Cardiac fibroblast (primary cell): ENCODE measurements around the gene ALLC.
"Not testable (repeated sequence)": the region's sequence is repeated elsewhere in the genome, so short reads cannot be mapped to it uniquely, and the experiment has no call there.

Experiments used
- DNase-seq, 2 donors: peaks; one replicate each; pipeline versions ENCODE4 v3.0.0 to v3.0.0-alpha.2; 2010; ENCODE audit warnings: low read depth in 2 of 2
- H3K4me3 ChIP-seq, 2 donors: replicated peaks in 1 of 2; 1 replicate in 1 of 2; 2 replicates in 1 of 2; pipeline ENCODE4 v1.5.1; 2011; ENCODE audit warnings: low read depth in 2 of 2, low read length in 2 of 2, mild to moderate bottlenecking in 2 of 2, moderate library complexity in 1 of 2
- CTCF ChIP-seq: IDR thresholded peaks from one replicate; pipeline ENCODE4 v1.5.1; 2011; ENCODE audit warnings: low read depth, mild to moderate bottlenecking, low read length, inconsistent platforms

Gene ALLC

GRCh38 chr2:3659447-3660432 is 1.7 kb downstream of the ALLC start:
- no peak for TF ChIP-seq CTCF
- DNase-seq, result peak; percentile 11 to 15
- H3K4me3 ChIP-seq, result no peak overlapping the region

- H3K4me3 ChIP-seq, DNase-seq: not testable (repeated sequence)
These were observed 2.6 kb downstream of the ALLC start for GRCh38 chr2:3660640-3661039.

- no peak overlapping the region for H3K4me3 ChIP-seq
- DNase-seq, result no peak
- no peak for TF ChIP-seq CTCF
These were observed 3.2 kb downstream of the ALLC start for GRCh38 chr2:3661149-3661660.

- no peak overlapping the region for H3K4me3 ChIP-seq
- TF ChIP-seq CTCF, result peak; percentile 13
- DNase-seq, result no peak
These were observed 4.2 kb downstream of the ALLC start for GRCh38 chr2:3662239-3662638.

- DNase-seq, result no peak
- TF ChIP-seq CTCF, result no peak
- H3K4me3 ChIP-seq, result no peak overlapping the region
These were observed 6.1 kb downstream of the ALLC start for GRCh38 chr2:3664118-3664517.

- DNase-seq, result no peak
- H3K4me3 ChIP-seq, result no peak overlapping the region
- no peak for TF ChIP-seq CTCF
These were observed 6.9 kb downstream of the ALLC start for GRCh38 chr2:3664925-3665324.

- TF ChIP-seq CTCF, result no peak
These were observed 8.0 kb downstream of the ALLC start for GRCh38 chr2:3665886-3666612.

More at GRCh38 chr2:3665886-3666612, 8.0 kb downstream of the ALLC start:
- H3K4me3 ChIP-seq, result no peak overlapping the region
- DNase-seq, result no peak
